Gastroesophageal sphincter (tissue), 3 donors: Measurements from ENCODE around the gene DNAH9.

ENCODE experiments used
- CTCF ChIP-seq, 4 experiments: fragments of 200-600 bp in 2 of 4; fragments of 450-650 bp in 2 of 4; sonication (generic) in 1 of 4; IDR thresholded peaks; one replicate each; pipeline ENCODE4 v1.5.1; 2017 to 2019; ENCODE audit warnings: antibody characterized with exemption in 4 of 4, mild to moderate bottlenecking in 2 of 4, moderate library complexity in 2 of 4
- EP300 ChIP-seq: sonication (generic); formaldehyde crosslinking; IDR thresholded peaks from one replicate; pipeline ENCODE4 v1.6.1; 2017; ENCODE audit warnings: antibody characterized with exemption, mild to moderate bottlenecking
- POLR2A ChIP-seq, 2 donors: fragments of 450-650 bp; IDR thresholded peaks; one replicate each; pipeline ENCODE4 v1.6.1; 2017; ENCODE audit warnings: antibody characterized with exemption in 2 of 2, mild to moderate bottlenecking in 2 of 2, moderate library complexity in 1 of 2
- POLR2AphosphoS5 ChIP-seq: sonication (generic); formaldehyde crosslinking; IDR thresholded peaks from one replicate; pipeline ENCODE4 v1.6.1; 2017; ENCODE audit warnings: antibody characterized with exemption

- TF ChIP-seq CTCF (IDR thresholded peaks at IDR 0.05) (no peak), POLR2A (IDR thresholded peaks at IDR 0.05) (no peak), EP300 (no peak), POLR2AphosphoS5 (no peak)
Observed at GRCh38 chr17:11554542-11554941, 43.7 kb upstream of the DNAH9 start.
